Sigmoid colon (tissue), 4 donors: Measurements from ENCODE around the gene ADAMTS8.

ENCODE experiments used
- CTCF ChIP-seq, 4 experiments: fragments of 450-650 bp in 3 of 4; fragments of 200-600 bp in 1 of 4; IDR thresholded peaks; one replicate each; pipeline ENCODE4 v1.5.1; 2016 to 2019; ENCODE audit warnings: antibody characterized with exemption in 4 of 4, mild to moderate bottlenecking in 3 of 4, moderate library complexity in 2 of 4
- EP300 ChIP-seq, 4 donors: sonication (generic); formaldehyde crosslinking; IDR thresholded peaks; one replicate each; pipeline ENCODE4 v1.6.1; 2017; ENCODE audit warnings: antibody characterized with exemption in 4 of 4

- TF ChIP-seq CTCF (IDR thresholded peaks at IDR 0.05), result no peak
- TF ChIP-seq EP300 (IDR thresholded peaks at IDR 0.05), result no peak
Measured at GRCh38 chr11:130408901-130409300, 19.5 kb downstream of the ADAMTS8 start.
